Karpas-422 (cell line): Measurements from ENCODE around the gene PTPRM. TPM values are rescaled to one million over a fixed set of nuclear protein-coding genes. Genes with fewer than 3 reads are reported as not detected.
A peak's percentile ranks its signal among the peaks of the same experiment; 100 is the strongest.

Source experiments
- DNase-seq: peaks from one replicate; pipeline ENCODE4 v3.0.0-alpha.2; 2015
- H2AFZ ChIP-seq: fragments of 200-600 bp; sonication (generic); 2 replicates; pipeline ENCODE4 v1.6.1; 2014; ENCODE audit warnings: antibody characterized with exemption, low read length, mixed read lengths
- H3K27ac ChIP-seq: fragments of 200-600 bp; sonication (generic); 2 replicates; pipeline ENCODE4 v1.5.1; 2014; ENCODE audit warnings: mild to moderate bottlenecking, low read length, moderate library complexity
- H3K27me3 ChIP-seq: fragments of 200-600 bp; sonication (generic); 2 replicates; pipeline ENCODE4 v1.6.1; 2014; ENCODE audit warnings: low read length, mixed read lengths
- H3K36me3 ChIP-seq: fragments of 200-600 bp; sonication (generic); 2 replicates; pipeline ENCODE4 v1.6.1; 2014; ENCODE audit warnings: low read length, mixed read lengths; ENCODE audit not compliant: insufficient read depth
- H3K4me1 ChIP-seq: fragments of 200-600 bp; sonication (generic); 2 replicates; pipeline ENCODE4 v1.6.1; 2014; ENCODE audit warnings: mild to moderate bottlenecking, low read length, mixed read lengths
- H3K4me2 ChIP-seq: fragments of 200-600 bp; sonication (generic); 2 replicates; pipeline ENCODE4 v1.6.1; 2014; ENCODE audit warnings: low read length, low read depth, mild to moderate bottlenecking; ENCODE audit not compliant: poor library complexity, severe bottlenecking
- H3K4me3 ChIP-seq: fragments of 200-600 bp; sonication (generic); 2 replicates; pipeline ENCODE4 v1.5.1; 2014; ENCODE audit warnings: mild to moderate bottlenecking, antibody characterized with exemption, low read length, mixed read lengths
- H3K79me2 ChIP-seq: fragments of 200-600 bp; sonication (generic); 2 replicates; pipeline ENCODE4 v1.6.1; 2014; ENCODE audit warnings: mild to moderate bottlenecking, low read length, mixed read lengths
- H3K9ac ChIP-seq: fragments of 200-600 bp; sonication (generic); 2 replicates; pipeline ENCODE4 v1.6.0; 2014; ENCODE audit warnings: low read length
- H3K9me2 ChIP-seq: fragments of 200-600 bp; sonication (generic), shearing (Covaris generic); replicated peaks from 2 replicates; pipeline ENCODE4 v1.6.0; 2014; ENCODE audit warnings: mild to moderate bottlenecking, low read length, moderate library complexity; ENCODE audit not compliant: insufficient read depth
- H3K9me3 ChIP-seq: fragments of 300-700, 200-600 bp; sonication (generic); 2 replicates; pipeline ENCODE4 v1.6.1; 2014; ENCODE audit warnings: low read length, mixed read lengths
- H4K20me1 ChIP-seq: fragments of 200-600 bp; sonication (generic); 2 replicates; pipeline ENCODE4 v1.6.1; 2014; ENCODE audit warnings: mild to moderate bottlenecking, antibody characterized with exemption, low read length, low read depth; ENCODE audit not compliant: insufficient read depth
- total RNA-seq: library from RNA; depleted of rRNA; stranded (reverse); fragments of >200 nt; shearing (Covaris generic); gene quantifications from 2 replicates; pipeline ENCODE4 v1.2.3, GENCODE V29; 2014; ENCODE audit warnings: low replicate concordance

The PTPRM gene
- total RNA-seq, 1 experiment from 2014 or later: not detected

DNA sequence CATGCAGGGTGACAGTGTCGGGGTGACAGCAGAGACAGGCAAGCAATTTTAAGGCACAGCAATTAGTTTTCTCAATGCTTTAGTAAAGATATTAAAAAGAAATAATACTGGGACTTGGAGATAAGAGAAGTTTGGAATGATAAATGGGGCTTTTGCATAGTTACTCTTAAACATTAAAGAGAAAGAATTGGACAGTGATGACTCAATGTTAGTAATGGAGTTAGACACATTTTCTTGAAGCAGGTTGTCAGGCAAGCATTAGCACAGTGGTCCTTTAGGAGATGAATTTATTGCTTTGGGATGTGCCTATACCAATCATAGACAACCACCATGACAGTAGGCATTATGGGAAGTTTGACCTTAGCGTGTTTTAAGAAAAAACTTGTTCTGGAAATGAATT lies 813.8 kb downstream of the PTPRM start:
- no peaks in the 10 kb centered on the region for H3K9me2 ChIP-seq

DNA sequence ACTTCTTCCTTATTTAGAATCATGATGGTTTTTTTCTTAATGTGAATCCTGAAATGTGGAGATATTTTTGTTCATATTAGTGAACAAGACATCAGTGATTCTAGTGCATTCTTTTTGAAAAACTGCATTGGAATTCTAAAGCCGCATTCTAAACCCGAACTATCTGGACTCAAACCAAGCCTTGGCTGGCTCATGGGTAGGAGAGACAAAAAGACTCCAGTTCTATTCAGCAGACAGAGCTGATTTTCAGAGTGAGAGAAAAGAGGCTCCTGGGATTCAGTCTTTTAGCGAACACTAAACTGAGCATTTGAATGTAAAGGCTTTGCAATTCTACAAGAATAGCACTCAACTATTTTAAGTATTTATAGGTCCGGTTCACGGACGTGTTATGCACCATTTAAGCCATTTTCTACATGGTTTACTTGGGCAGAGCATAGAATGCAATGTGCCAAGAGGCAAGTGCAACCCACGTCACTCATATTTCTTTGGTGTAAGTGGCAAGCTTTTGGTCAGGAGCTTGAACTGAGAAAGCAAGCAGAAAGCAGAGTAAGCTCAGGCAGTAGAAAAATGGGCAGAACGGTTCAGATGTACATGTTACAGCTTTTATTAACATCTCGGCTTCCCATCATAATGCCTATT lies 814.8 kb downstream of the PTPRM start:
- Histone ChIP-seq H3K27me3 (no peaks in the 10 kb centered on the region), H3K9me3 (no peaks in the 10 kb centered on the region), H3K27ac (no peak overlapping the region)

More for the DNA sequence above, 813.8 kb downstream of the PTPRM start:
- H3K4me3 ChIP-seq: no peak overlapping the region
- peaks cover 9% of the 10 kb centered on the region for H3K4me1 ChIP-seq
- no peak overlapping the region for H3K9ac ChIP-seq
- DNase-seq: no peak
- no peaks in the 10 kb centered on the region for H4K20me1 ChIP-seq
- no peaks in the 10 kb centered on the region for H3K9me3 ChIP-seq
- no peaks in the 10 kb centered on the region for H3K36me3 ChIP-seq
- H3K27me3 ChIP-seq: no peaks in the 10 kb centered on the region
- no peak overlapping the region for H3K4me2 ChIP-seq
- H2AFZ ChIP-seq: no peak overlapping the region
- H3K27ac ChIP-seq: no peak overlapping the region
- no peaks in the 10 kb centered on the region for H3K79me2 ChIP-seq

DNA sequence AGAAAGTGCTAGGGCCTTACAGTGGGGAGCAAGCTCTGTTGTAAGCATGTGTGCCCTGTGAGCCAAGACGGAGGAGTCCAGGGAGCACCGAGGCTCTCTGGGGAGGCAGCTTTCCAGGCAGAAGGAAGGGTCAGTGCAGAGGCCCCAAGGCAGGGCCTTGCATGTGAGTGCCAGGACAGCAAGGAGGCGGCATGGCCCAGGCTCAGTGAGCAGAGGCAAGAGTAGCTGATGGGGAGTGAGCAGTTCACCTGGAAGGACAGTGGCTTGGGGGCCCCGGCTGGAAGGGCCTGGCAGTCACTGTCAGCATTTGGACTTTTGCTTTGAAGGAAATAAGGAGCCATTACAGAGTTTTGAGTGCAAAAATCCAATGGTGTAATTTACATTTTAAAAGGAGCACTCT lies 818.3 kb downstream of the PTPRM start:
- no peaks in the 10 kb centered on the region for H3K27me3 ChIP-seq
- H3K27ac ChIP-seq: no peak overlapping the region
- no peak overlapping the region for H3K9ac ChIP-seq
- H3K4me3 ChIP-seq: no peak overlapping the region
- no peak for DNase-seq
- H2AFZ ChIP-seq: no peak overlapping the region
- peaks cover 9% of the 10 kb centered on the region for H3K4me1 ChIP-seq
- no peaks in the 10 kb centered on the region for H3K9me3 ChIP-seq
- H3K9me2 ChIP-seq: no peaks in the 10 kb centered on the region
- H3K36me3 ChIP-seq: no peaks in the 10 kb centered on the region
- H4K20me1 ChIP-seq: no peaks in the 10 kb centered on the region
- no peak overlapping the region for H3K4me2 ChIP-seq
- H3K79me2 ChIP-seq: no peaks in the 10 kb centered on the region

More for the DNA sequence above, 814.8 kb downstream of the PTPRM start:
- Histone ChIP-seq H2AFZ (no peak overlapping the region), H3K36me3 (no peaks in the 10 kb centered on the region), H3K4me1 (peaks cover 9% of the 10 kb centered on the region), H3K9me2 (no peaks in the 10 kb centered on the region), H3K9ac (no peak overlapping the region), H4K20me1 (no peaks in the 10 kb centered on the region), H3K4me2 (no peak overlapping the region), H3K4me3 (no peak overlapping the region), H3K79me2 (no peaks in the 10 kb centered on the region)
- DNase-seq: peak; percentile 45

DNA sequence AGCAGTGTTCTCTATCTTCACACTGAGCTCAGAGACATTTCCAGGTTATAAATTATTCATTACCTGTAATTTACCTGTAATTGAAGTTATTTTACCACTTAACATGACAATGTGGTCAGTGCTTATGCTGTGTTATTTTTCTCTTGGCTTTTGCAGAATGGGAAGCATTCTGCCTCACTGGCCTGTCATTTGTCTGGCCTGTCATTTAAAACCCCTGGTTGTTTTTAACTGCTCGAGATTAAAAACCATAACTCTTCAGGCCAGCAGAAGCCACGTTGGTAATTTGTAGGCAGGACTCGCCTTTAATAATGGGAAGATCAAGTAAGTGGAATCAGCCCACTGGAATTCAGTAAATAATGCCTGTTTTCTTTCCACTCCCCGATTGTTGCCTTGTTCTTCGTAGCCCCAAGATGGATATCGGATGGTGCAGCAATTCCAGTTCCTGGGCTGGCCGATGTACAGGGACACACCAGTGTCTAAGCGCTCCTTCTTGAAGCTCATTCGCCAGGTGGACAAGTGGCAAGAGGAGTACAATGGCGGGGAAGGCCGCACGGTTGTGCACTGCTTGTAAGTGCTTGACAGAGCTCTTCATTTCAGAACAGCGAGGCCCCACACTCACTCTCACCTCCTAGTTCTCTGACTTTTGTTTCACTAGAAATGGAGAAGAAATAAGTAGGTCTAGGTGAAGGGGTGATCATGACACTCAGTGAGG lies 819.7 kb downstream of the PTPRM start:
- Histone ChIP-seq H3K27me3 (no peaks in the 10 kb centered on the region), H3K4me2 (no peak overlapping the region), H3K9me3 (no peaks in the 10 kb centered on the region), H3K4me1 (peaks cover 5% of the 10 kb centered on the region), H3K27ac (no peak overlapping the region), H2AFZ (no peak overlapping the region), H3K9me2 (no peaks in the 10 kb centered on the region), H4K20me1 (no peaks in the 10 kb centered on the region), H3K36me3 (no peaks in the 10 kb centered on the region), H3K9ac (no peak overlapping the region), H3K4me3 (no peak overlapping the region), H3K79me2 (no peaks in the 10 kb centered on the region)
- no peak for DNase-seq

DNA sequence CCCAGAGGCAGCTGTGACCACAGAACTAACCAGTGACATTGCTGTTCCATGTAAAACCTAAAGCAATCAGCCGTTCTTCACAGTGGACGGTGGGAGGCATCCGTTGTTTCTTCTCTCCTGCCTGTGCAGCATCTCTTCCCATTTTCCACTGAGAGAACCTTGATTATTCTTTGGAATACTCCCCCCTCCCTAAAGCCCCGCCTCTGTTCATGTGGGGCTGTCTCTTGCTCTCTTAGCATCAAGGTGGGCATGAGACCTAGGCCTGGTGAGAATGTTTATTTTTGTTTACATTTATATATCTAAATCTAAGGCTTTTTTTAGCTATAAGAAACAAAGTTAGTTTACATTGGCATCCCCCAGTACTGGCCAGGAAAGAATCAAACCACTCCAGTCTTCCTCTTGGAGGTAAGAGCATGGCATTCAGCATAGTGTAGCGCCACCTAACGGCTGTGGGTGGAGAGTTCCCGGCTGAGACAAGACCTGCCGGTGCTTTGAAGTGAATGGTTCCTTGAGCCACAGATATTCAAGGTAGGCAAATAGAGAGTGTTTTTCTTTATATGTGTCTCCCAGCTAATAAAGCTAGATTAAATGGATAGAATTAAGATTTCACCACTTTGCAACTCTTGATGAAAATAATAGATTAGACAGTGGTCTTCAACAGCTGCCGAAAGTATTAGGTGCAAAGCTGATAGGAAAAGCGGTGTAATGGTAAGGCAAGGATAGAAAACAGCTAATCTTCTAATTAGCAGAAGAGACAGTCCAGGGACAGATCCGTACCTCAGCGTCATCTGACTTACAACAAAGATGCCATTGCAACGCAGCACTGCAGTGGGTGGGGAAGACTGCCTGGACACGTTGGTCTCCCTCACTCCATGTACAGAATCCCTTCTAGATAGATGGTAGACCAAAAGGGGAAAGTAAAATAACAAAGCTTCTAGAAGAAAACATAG lies 822.5 kb downstream of the PTPRM start:
- Histone ChIP-seq H3K9ac (no peak overlapping the region), H2AFZ (no peak overlapping the region), H3K4me1 (no peaks in the 10 kb centered on the region), H3K27me3 (no peaks in the 10 kb centered on the region), H3K36me3 (no peaks in the 10 kb centered on the region), H3K4me3 (no peak overlapping the region), H3K79me2 (no peaks in the 10 kb centered on the region), H3K9me2 (no peaks in the 10 kb centered on the region), H3K27ac (no peak overlapping the region), H3K9me3 (no peaks in the 10 kb centered on the region), H3K4me2 (no peak overlapping the region), H4K20me1 (no peaks in the 10 kb centered on the region)
- peak; percentile 88 for DNase-seq

DNA sequence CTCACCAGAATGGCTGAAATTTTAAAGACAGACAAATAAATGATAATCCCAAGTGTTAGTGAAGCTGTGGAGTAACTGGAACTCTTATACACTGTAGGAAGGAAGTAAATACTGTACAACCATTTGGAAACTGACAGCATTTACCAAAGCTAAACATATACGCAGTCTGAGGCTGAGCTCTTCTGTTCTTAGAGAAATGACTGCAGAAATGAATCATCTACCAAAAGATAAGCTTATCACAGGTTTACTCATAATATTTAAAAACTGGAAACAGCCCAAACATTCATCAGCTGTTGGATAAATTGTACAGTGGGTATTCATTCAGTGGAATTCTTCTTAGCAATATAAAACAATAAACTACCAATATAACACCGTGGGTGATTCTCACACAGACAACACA lies 824.0 kb downstream of the PTPRM start:
- no peaks in the 10 kb centered on the region for H4K20me1 ChIP-seq
- no peaks in the 10 kb centered on the region for H3K4me1 ChIP-seq
- no peaks in the 10 kb centered on the region for H3K79me2 ChIP-seq
- H2AFZ ChIP-seq: no peak overlapping the region
- no peaks in the 10 kb centered on the region for H3K9me3 ChIP-seq
- H3K9me2 ChIP-seq: no peaks in the 10 kb centered on the region
- H3K9ac ChIP-seq: no peak overlapping the region
- H3K36me3 ChIP-seq: no peaks in the 10 kb centered on the region
- no peak overlapping the region for H3K4me3 ChIP-seq
- H3K27ac ChIP-seq: no peak overlapping the region
- no peak overlapping the region for H3K4me2 ChIP-seq
- DNase-seq: no peak
- H3K27me3 ChIP-seq: no peaks in the 10 kb centered on the region

DNA sequence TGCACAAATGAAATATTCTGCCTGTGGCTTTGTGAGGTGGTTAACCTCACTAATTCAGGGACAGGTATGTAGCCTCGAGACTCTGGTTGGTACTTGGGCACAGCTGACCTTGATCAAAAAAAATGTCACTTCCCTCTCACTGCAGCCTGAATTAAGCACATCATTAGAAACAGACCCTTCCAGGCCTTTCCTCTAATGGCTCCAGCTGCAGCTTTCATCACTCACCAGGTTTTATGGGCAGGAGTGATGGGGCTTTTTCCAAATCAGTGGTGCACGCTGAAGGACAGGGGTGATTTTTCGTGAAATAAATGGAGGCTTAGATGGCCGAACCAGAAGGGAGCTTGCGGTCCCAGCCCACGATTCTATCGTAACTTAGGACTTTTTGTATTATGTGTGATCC lies 829.1 kb downstream of the PTPRM start:
- H2AFZ ChIP-seq: no peak overlapping the region
- no peaks in the 10 kb centered on the region for H4K20me1 ChIP-seq

DNA sequence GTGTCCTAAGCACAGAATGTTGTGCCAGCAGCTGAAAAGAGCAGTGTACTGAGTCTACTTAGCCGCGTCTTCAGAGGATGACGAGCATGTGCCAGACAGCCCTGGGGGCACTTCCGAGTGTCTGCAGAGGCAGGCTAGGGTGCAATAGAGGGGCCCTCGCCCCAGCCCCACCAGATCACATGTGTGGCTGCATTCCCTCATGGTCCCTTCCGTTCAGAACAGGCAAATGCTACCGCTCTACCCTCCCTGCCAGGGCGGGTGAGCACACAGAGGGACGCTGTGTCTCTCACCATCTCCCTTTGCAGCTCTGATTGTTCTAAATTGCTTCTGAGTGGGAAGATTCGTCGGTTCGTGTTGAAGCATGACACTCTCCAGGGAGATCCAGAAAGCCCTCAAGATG lies 829.9 kb downstream of the PTPRM start:
- H3K9ac ChIP-seq: no peak overlapping the region
- no peaks in the 10 kb centered on the region for H3K9me2 ChIP-seq
- no peak overlapping the region for H2AFZ ChIP-seq
- no peaks in the 10 kb centered on the region for H3K4me1 ChIP-seq
- H3K4me3 ChIP-seq: no peak overlapping the region
- no peaks in the 10 kb centered on the region for H3K9me3 ChIP-seq
- H3K27me3 ChIP-seq: no peaks in the 10 kb centered on the region
- no peaks in the 10 kb centered on the region for H4K20me1 ChIP-seq
- H3K36me3 ChIP-seq: no peaks in the 10 kb centered on the region
- H3K4me2 ChIP-seq: no peak overlapping the region
- no peaks in the 10 kb centered on the region for H3K79me2 ChIP-seq
- H3K27ac ChIP-seq: no peak overlapping the region
- no peak for DNase-seq

More for the DNA sequence above, 829.1 kb downstream of the PTPRM start:
- Histone ChIP-seq H3K27me3 (no peaks in the 10 kb centered on the region), H3K4me3 (no peak overlapping the region), H3K9me2 (no peaks in the 10 kb centered on the region), H3K4me2 (no peak overlapping the region), H3K9ac (no peak overlapping the region), H3K36me3 (no peaks in the 10 kb centered on the region), H3K9me3 (no peaks in the 10 kb centered on the region), H3K79me2 (no peaks in the 10 kb centered on the region), H3K4me1 (no peaks in the 10 kb centered on the region), H3K27ac (no peak overlapping the region)
- no peak for DNase-seq
